ENCODE results near the gene ZNRD2.

GRCh38 chr11:65598258-65598699 is 28.0 kb downstream of the ZNRD2 start:
- no peak for TF ChIP-seq REST (IDR thresholded peaks at IDR 0.05; ENCODE audit: low read depth, low read length)
- no peak for TF ChIP-seq USF1 (IDR thresholded peaks at IDR 0.05; ENCODE audit: borderline replicate concordance, extremely low read length, insufficient read depth, low read depth, low read length)
- TF ChIP-seq CTCF (IDR thresholded peaks at IDR 0.05 in 2 of 3, conservative IDR thresholded peaks at IDR 0.05 in 1 of 3; ENCODE audit: control insufficient read depth in 2 of 3, extremely low read depth in 1 of 3, insufficient read depth in 1 of 3, low read depth in 3 of 3, low read length in 3 of 3), result no peak
- TF ChIP-seq ZBTB4 (CRISPR knock-in tag; IDR thresholded peaks at IDR 0.05), result no peak
- TF ChIP-seq RFX5 (IDR thresholded peaks at IDR 0.05; ENCODE audit: low read depth, low read length), result no peak
- TF ChIP-seq GABPA (IDR thresholded peaks at IDR 0.05; ENCODE audit: low read depth), result no peak
